GM19455 (cell line): ENCODE data around the gene ZER1.

Experiments
- ATAC-seq: cut with Tn5 transposase; IDR thresholded peaks from one replicate; pipeline ENCODE4 v1.9.1; 2021; ENCODE audit not compliant: unreplicated experiment

ZER1 gene

DNA sequence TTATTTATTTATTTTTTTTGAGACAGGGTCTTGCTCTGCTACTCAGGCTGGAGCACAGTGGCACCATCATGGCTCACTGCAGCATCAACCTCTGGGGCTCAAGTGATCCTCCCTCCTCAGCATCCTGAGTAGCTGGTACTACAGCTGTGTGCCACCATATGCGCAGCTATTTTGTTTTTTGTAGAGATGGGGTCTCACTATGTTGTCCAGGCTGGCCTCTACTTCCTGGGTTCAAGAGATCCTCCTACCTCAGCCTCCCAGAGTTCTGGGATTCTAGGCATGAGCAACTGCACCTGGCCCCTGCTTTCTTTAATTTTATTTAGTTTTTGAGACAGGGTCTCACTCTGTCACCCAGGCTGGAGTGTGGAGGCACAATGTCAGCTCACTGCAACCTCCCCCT, 28.3 kb downstream of the ZER1 start:
- ATAC-seq, result no peak

- no peak for ATAC-seq
These were observed 29.3 kb downstream of the ZER1 start for GRCh38 chr9:128742401-128742800.

- ATAC-seq, result no peak
These were observed 36.4 kb downstream of the ZER1 start for GRCh38 chr9:128735373-128735772.

DNA sequence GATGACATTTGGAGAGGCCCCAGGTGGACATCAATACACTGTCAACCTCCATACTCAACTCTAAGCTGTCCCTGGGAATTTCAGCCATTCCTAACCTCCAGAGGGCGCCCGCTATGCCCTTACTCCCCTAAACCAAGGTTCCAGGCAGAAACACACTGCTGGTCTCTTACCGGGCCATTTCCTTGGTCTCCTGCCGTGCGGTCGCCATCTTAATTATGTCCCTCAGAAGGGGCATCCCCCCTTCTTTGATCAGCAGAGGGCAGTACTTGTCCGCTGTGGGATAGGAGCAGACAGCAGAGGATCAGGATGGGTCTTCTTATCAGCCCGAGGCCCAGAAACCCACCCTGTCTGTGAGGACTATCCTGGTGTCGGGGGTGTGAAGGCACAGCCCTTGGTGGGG, 38.5 kb downstream of the ZER1 start:
- no peak for ATAC-seq

DNA sequence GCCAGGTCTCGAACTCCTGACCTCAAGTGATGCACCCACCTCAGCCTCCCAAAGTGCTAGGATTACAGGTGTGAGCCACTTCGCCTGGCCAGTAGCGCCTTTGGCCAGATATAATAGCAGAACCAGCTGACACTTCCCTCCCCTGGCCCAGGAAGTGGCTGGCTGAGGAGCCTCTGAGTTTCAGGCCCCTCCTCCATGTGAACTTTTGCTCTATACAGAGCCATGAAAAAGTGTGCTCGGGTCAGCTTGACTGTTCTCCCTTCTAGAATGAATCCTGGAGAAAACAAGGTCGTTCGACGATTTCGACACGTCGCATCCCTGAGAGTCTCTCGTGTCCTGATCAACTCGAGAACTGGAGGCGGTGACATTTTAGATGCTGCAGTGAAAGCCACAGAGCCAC, 39.2 kb downstream of the ZER1 start:
- no peak for ATAC-seq

DNA sequence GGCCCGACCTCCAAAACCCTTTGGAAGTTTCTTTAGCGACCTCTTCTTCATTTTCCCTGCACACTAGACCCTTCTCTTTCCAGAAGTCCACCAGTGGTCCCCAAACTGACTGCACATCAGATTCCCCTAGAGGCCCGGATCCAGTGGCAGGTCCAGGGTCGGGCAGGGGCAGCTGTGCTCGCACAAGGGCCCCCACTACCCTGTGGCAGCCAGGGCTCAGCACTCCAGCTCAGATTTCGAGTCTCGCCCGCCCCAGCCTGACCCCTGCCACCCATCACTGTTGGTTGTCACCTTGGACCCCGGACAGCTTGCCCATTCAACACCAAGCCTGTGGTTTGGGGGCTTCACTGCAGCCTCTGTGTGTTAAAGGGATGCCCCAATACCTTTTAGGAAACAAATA, 40.0 kb downstream of the ZER1 start:
- ATAC-seq, result no peak

GRCh38 chr9:128731093-128731492, 40.6 kb downstream of the ZER1 start:
- no peak for ATAC-seq

- ATAC-seq, result no peak
These were observed 41.8 kb downstream of the ZER1 start for GRCh38 chr9:128729766-128730517.

DNA sequence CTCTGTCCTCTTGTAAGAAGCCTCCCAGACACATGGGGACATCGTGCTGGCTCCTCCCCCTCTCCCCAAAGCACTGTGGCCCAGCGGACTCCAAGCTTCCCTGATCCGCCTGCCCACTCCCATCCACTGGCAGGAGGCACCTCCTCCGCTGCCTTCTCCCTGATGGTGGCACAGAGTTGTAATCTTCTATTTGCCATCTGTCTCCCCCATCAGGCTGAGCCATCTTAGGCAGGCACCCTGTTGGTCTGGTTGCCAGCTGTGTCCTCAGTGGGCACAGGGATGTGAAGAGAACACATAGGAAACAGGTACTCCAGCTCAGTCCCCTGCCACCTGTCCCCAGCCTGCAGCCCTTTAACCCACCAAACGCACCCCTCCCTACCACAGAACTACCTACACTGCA, 42.4 kb downstream of the ZER1 start:
- no peak for ATAC-seq

DNA sequence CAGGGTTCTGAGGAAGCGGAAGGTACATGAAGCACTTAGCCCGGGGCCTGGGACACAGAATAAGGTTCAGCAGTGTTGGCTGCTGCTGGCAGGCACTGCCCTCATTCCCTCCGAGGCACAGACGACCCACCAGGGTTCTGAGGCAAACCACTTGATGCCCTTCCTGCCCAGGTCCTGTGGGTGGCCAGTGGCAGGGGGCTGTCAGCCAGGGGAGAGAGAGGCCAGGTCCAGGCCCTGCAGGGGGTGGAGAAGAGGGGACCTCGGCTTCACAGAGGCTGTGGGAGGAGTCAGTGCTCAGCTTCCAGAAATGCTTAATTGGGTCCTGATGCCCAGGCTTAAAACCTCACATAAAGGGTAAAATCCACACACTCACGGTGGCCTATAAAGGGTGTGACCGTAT, 43.4 kb downstream of the ZER1 start:
- no peak for ATAC-seq

DNA sequence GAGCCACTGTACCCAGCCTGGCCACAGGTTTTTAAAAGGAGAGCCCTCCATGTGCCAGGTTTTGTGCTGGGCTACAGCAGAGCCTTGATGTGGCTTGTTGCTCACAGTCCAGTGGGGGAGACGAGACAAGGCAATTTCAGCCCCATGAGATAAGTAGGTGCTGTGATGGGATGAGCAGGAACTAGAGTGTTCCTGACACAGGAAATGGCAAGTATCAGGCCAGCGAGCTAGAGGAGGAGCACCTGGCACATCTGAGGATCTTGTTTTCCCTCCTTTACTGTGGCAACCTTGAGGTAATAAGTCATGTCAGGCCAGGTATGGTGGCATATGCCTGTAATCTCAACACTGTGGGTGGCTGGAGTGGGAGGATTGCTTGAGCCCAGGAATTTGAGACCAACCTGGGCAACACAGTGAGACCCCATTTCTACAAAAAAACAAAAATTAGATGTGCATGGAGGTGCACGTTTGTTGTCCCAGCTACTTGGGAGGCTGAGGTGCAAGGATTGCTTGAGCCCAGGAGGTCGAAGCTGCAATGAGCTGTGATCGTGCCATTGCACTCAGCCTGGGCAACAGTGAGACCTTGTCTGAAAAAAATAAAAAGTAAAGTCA, 44.0 kb downstream of the ZER1 start:
- no peak for ATAC-seq

DNA sequence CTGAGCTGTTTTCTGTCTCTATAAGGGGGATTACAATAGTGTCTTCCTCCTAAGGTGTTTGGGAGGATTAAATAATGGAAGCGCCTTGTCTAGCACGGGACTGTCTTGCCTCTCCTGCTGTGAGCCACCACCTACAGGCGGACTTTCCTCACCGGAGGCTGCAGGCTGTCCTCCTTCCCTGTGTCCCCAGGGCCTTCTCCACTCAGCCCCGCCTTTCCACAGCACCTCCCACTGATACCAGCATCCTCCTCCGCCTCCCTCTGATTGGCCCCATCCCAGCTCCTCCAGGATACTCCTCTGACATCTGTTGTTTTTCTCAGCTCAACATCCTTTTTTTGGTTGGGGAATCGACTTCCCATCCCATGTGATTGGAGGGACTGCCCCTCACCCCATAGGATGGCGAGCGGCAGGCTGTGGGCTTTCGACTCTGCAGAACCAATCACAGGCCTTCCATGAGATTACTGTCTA, 46.9 kb downstream of the ZER1 start:
- ATAC-seq, result no peak

- peak; percentile 87 for ATAC-seq
These were observed 47.6 kb downstream of the ZER1 start, which contains the start of gene ZDHHC12 for GRCh38 chr9:128723866-128724743. Gene ZDHHC12 (minus strand): TSS chr9:128724127. CDS start chr9:128724093, 34 bp downstream.

- no peak for ATAC-seq
These were observed 48.3 kb downstream of the ZER1 start for GRCh38 chr9:128723352-128723865.

- ATAC-seq, result no peak
These were observed 49.1 kb downstream of the ZER1 start for GRCh38 chr9:128722380-128723351.

- no peak for ATAC-seq
These were observed 50.2 kb downstream of the ZER1 start for GRCh38 chr9:128721487-128722010.

DNA sequence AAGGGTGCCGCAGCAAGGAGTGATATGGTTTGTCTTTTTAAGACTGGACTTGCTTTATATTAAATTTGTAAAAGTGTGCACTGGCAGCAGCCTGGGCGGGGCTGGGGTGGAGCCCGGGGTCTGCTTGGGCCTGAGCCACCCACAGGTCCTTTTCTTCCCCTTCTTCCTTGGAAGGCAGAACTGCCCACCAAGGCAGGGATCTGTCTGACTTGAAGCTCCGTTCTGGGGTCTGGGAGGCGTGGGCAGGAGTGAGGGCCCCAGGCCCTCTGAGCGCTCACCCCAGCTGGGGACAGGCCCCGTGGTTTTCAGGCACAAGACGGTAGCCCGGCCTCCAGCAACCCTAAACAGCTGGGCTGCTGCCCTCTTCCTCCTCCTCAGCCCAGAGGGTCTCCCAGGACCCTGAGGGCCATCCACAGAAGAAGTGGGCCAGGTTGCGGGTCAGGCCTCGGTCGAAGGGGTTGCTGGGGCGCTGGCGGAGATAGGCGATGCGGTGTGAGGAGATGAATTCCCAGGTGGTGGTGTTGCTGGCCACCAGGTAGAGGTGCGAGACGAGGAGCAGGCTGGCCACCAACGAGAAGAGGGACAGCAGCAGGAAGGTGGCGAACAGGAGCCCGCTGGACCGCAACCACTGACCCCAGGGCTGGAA, 50.8 kb downstream of the ZER1 start:
- ATAC-seq, result no peak

DNA sequence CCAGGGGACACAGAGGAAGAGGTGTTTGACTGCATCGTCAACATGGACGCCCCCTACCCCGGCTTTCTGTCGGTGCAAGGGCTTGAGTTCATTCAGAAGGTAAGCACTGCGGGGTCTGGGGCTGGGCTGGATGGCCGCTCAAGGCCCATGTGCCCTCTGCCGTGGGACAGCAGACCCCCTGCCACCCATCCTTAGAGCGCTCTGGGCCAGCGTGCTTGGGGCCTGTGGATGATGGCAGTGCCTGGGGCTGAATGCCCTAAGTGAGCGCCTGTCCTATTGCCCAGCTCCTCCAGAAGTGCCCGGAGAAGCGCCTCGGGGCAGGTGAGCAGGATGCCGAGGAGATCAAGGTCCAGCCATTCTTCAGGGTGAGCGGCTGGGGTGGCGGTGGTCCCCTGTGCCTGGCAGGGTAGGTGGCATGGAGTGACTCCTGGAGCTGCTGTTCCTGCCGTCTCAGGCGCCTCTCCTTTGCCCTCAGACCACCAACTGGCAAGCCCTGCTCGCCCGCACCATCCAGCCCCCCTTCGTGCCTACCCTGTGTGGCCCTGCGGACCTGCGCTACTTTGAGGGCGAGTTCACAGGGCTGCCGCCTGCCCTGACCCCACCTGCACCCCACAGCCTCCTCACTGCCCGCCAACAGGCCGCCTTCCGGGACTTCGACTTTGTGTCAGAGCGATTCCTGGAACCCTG, 51.7 kb downstream of the ZER1 start:
- ATAC-seq, result no peak

- ATAC-seq, result no peak
These were observed 53.3 kb downstream of the ZER1 start for GRCh38 chr9:128718475-128718874.
